ENCODE results near the gene ALKBH4.
"Not testable (repeated sequence)": the region's sequence is repeated elsewhere in the genome, so short reads cannot be mapped to it uniquely, and the experiment has no call there.

ALKBH4 gene

DNA sequence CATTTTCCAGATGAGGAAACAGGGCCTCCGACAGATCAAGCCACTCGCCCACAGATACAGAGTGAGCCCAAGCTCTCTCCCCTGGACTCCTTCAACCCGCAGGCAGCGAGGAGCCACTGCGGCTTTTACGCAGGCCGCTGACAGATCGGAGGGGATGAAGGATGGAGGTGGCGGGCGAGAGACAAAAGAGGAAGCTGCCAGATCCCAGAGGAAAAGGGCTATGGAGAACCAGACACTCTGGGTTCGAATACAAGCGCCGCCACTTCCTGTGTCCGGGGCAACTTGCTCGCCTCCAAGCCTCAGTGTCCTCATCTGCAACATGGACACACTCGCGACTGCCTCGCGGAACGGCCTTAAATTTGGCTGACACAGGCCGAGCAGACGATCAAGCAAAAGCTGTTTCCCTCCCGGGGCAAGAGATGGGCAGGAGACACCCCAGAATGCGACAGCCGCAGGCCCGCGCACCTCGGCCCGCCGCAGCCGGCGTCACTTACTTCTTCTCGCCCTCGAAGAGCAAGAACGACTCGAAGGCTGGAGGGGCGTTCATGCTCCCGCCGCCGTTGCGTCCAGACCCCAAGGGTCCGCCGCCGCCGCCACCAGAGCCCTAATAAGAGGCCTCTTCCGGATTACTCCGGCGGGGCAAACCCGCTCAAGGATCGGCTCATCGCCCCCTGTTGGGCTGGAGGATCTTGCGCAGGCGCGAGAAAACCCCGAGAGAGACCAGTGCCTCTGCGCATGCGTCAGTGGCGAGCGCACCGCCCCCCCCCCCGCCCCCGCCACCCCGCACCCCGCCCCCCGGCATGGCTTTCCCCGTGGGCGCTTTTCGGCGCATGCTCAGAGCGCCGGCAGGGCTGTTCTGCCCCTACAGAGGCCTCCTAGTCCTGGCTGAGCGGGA, 13.9 kb upstream of the ALKBH4 start, which contains the start of gene POLR2J:
POLR2J (minus strand) TSS at position 609 of the 895 bp plus-strand sequence; CDS start at position 547, 62 bp downstream.
- DNase-seq = peak; percentile 39

DNA sequence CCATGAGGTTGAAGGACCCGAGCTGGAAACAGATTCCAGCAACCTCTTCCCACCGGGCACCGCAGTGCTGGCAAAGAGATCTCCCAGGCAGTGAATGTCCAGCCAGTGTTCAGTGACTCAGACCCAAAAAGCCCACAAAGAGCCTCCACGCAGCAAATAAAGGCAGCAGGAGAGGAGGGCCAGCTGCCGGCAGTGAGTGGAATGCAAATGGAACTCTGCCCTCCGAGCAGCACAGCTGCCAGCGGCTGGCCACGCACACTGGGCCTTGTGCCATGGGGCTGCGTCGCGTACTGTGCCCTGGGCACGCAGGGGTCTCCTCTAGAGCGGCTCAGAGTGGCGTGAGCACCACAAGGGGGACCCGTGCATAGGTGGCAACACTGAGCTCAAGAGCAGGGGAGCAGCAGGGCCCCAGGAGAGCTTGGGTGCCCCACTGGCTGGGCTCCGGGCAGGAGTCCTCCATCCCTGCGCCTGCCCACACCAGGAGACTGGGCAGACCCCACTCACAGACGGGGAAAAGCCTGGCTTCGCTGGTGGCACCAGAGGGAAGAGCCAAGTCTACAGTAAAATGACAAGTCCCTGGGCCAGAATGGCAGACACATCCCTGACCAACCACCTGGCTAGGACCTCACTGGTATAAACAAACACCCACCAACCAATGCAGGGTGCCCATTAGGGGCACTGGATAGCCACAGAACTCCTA, 10.2 kb upstream of the ALKBH4 start:
- not testable (repeated sequence) for DNase-seq

DNA sequence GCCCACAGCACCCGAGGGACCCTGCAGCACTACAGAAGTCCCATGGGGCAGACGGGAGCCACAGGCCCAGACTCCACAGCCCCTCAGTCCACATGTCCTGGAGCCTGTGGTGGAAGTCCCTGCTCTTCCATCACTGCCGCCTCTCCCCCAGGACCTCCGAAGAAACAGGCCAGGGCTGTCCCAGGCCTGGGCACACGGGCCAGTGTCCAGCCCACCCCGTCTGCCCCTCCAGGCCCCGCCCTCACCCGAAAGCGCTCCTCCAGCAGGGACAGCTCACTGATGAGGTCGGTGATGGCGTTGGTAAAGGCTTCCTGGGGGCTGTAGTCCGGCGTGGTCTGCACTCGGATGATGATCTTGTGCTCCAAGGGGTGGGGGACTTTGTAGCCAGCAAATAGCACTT, 9.5 kb upstream of the ALKBH4 start:
- not testable (repeated sequence) for DNase-seq

DNA sequence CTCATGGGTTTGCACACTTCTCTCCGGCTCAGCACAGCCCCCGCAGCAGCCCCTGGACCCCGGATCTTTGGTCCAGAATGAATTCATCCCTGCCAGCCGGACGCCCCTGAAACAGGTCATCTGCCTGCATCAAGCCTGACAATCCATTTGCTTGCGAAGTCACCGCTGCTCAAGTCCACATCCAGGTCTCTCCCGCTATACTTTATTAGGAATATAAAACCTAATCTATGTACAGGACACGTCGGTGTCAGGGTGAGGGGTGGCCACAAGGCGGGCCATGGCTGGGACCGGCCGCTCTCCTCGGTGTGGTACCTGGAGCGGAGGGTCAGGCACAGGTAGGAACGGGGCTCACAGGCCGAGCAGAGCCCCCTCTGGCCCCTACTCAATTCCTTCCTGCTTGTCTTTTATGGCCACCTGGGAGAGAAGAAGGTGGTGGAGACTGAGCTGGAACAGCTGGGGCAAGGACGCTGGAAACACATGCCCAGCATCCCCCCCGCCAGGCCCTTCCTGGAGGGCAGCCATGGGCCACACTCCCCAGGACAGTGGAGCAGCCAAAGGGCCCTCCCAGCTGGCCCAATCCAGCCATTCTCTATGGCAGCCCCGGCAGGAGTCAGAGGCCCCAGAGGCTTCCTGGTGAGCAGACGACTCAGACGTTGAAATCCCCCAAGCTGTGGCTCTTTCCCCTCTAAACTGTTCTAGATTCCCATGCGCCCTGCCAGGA, 8.8 kb upstream of the ALKBH4 start:
- no peak for DNase-seq

DNA sequence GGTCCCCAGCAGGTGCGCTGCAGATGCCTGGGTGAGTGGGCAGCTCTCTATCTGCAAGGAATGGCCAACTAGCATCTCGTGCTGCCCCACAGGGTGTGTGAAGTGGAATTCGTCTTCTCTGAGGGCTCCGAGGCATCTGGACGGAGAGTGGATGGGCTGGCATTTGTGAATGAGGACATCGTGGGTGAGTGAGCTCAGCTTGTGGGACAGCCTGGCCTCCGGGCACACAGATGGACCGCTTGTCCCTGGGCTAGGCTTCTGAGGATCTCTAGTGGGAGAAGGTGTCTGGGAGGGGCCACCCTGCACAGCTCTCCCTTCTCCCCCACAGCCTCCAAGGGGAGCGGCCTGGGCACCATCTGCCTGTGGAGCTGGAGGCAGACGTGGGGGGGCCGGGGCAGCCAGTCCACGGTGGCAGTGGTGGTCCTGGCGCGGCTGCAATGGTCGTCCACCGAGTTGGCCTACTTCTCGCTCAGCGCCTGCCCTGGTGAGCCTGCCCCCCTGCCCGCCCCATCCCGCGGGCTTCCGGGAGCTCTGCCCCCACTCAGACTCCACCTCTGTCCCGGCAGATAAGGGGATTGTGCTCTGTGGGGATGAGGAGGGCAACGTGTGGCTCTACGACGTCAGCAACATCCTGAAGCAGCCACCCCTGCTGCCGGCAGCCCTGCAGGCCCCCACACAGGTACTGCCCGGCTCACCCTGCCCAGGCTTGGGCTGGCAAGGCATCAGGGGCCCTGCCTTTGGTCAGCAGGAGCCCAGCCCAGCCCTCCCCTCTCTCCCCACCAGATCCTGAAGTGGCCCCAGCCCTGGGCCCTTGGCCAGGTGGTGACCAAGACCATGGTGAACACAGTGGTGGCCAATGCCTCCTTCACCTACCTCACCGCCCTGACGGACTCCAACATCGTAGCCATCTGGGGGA, 7.7 kb upstream of the ALKBH4 start:
- DNase-seq = no peak

DNA sequence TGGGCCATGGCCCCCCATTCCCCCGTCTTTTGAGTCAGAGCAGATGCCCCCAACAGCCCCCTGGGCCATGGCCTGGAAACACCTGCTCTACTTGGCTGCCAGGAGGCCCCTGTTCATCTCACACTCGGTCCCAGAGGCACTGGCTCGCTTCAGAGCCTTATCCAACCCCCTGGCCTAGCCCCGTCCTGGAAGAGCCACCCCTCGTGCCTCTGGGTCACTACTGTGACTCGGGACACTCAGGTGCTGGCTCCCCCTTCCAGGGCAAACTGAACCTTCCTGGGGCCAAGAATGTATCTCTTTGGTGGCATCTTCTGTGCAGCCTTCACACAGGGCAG, 7.1 kb upstream of the ALKBH4 start:
- DNase-seq = no peak

DNA sequence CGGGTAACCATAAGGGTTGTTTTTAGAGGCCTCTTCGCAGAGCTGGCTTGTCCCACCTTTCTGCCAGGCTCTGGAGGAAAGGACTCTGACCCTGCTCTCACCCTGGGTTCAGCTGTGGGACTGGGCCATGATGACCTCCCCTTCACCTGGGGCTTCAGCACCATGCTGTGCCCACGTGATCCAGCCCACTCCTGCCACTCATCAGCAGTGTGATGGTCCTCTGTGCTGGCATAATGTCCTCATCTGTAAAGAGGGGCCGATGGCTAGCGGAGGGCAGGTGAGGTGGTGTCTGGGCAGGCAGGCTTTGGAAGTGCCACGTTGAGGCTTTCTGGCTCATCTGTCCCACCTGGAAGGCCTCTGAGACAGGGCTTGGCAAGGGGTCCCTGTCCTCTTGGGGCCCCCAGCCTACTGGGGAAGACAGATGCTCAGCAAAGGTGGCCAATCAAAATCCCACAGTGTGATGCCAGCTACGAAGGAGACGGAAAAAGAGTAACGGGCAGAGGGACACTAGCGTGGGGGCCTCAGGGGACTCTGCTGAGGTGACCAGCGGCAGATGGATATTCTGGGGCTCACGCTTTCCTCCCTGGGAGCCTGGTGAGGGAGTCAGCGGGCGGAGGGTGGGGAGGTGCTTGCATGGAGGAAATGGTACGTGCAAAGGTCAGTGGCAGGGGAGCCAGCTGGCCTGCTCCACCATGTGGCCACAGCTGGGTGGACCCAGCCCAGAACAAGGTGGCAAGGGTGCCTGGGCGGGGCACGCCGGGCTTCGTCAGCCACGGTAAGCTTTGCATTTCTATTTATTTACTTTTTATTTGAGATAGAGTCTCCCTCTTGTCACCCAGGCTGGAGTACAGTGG, 5.5 kb upstream of the ALKBH4 start:
- no peak for DNase-seq

DNA sequence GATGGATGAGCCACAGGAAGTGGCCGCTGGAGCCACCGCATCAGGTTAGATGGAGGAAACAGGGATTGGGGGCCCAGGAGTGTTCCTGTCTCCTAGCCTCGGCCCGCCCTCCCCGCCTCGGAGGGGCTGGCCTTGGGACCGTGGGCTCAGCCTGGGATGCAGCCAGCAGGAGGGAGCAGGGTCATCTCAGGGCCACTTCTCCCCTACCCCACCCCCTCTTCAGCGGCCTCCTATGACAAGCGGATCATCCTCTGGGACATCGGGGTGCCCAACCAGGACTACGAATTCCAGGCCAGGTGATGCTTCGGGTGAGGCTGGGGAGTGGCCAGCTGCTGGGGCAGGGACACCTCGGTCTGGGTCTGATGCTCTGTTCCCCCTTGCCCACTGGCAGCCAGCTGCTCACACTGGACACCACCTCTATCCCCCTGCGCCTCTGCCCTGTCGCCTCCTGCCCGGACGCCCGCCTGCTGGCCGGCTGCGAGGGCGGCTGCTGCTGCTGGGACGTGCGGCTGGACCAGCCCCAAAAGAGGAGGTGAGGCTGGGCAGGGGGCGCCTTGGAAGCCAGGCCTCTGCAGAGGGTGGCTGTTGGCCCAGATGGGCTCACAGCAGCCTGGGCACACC, 4.8 kb upstream of the ALKBH4 start:
- DNase-seq = no peak

DNA sequence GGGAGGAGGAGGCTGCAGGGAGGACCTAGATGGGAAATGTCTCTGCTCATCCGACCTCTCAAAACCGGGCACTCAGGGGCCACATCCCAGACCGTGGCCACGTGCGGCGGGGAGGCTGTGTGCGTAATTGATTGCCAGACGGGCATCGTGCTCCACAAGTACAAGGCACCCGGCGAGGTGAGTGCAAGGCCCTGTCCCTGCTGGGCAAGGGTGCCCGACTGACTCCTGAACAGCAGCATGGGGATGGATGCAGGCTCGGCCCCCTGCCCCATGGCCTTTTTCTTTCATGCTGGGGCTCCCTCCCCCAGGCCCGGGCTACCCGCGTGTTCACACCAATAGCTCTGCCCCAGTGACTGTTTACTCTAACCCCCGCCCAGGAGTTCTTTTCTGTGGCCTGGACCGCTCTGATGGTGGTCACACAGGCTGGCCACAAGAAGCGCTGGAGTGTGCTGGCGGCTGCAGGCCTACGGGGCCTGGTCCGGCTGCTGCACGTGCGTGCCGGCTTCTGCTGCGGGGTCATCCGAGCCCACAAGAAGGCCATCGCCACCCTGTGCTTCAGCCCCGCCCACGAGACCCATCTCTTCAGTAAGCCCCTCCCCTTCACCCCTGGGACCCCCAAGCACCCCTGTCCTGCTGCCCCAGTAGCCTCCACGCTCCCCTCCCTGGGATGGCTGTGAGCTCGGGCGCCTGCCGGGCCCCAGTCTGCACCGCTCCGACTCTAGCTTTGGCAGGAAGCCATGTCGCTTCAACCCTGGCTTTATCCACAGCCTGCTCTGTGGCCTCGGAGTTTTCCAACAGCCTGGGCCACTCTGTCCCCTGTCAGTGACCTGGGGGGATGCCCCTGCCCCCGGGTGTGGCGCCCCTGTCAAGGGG, 4.1 kb upstream of the ALKBH4 start:
- DNase-seq = no peak

DNA sequence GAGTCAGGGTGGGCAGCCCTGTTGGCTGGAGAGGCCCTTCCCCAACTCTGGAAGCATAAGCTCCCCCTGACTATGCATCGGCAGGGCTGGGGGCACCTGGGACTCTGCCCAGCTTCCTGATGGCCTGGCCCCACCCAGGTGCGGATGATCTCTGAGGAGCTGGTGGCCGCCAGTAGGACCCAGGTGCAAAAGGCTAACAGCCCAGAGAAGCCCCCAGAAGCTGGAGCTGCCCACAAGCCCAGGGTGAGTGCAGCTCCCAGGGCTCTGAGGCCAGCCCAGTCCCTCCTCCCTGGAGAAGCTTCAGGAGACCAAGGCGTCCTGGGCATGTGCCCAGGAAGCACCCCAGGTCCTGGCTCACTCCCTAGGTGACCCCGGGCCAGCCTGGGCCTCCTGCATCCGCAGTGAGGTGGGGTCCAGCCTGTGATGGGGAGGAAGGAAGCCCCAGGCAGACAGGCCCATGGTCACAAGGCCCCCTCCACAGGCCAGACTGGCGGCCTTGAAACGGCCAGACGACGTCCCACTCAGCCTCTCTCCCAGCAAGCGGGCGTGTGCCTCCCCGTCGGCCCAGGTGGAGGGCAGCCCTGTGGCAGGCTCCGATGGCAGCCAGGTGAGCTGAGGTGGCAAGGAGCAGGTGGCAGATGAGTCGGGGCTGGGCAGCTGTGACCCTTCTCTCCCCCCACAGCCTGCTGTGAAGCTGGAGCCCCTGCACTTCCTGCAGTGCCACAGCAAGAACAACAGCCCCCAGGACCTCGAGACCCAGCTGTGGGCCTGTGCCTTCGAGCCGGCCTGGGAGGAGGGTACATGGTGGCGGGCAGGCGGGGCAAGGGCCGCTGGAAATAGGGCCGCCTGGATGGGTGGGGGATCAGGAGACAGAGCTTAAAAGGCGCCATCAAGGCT, 3.2 kb upstream of the ALKBH4 start:
- no peak for DNase-seq

DNA sequence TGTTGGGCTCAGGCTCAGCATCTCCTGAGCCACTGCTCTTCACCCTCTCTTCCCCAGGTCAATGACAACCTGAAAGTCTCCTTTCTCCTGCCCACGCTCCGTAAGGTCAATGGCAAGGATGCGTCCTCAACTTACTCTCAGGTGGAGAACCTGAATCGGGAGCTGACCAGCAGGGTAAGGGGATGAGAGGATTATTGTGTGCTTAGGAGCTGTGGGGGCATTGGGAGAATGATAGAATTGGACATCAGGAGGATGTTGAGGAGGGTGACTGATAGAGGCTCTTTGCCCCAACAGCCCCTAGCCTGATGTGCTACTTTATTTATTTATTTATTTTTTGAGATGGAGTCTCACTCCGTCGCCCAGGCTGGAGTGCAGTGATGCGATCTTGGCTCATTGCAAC, 1.4 kb upstream of the ALKBH4 start:
- no peak for DNase-seq

DNA sequence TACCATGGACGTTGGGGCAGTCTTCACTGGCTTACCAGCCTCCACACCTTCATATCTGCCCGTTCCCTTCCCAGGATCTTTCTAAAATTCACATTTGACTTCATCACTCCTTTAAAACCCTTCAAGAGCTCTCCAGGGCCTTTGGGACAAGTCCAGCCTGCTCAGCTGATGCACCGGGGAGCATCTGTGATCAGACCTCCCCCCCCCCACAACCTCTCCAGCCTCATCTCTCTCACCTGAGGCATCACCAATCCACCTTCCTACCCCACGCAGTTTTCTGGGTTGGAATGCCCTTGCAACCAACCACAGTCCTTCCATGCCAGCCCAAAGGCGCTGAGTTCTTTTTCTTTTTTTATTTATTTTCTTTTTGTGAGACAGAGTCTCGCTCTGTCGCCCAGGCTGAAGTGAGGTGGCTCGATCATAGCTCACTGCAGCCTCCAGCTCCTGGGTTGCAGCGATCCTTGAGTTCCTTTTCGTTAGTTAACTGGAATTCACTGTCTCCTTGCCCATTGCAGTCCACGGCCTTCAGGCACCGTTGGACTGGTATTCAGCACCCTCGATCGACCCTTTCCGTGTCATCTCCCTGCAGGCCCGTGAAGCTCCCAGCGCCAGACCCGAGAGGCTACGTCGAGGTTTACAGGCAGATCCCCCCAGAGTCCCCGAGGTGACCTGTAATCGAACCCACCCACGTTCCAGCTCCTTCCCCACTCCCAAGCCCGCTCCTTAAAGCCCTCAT, 654 bp downstream of the ALKBH4 start:
- DNase-seq = peak; percentile 21

DNA sequence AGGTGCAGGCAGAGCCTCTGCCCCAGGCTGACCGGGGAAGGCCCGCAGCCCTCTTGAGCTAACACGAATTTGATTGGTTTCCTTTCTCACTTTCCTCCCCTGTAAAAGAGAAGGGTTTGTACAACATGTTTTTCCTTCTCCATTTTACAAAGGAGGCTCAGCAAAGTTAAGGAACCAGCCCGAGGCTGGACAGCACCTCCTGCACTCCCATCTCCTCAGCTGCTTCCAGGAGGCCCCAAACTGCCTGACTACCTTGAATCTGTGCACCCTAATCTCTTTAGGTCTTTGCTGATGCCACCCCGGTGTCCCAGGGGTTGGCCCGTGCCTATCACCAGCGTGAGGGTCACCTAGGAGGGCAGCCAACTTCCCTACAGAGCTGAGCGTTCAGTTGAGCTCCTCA, 4.2 kb downstream of the ALKBH4 start:
- no peak for DNase-seq

DNA sequence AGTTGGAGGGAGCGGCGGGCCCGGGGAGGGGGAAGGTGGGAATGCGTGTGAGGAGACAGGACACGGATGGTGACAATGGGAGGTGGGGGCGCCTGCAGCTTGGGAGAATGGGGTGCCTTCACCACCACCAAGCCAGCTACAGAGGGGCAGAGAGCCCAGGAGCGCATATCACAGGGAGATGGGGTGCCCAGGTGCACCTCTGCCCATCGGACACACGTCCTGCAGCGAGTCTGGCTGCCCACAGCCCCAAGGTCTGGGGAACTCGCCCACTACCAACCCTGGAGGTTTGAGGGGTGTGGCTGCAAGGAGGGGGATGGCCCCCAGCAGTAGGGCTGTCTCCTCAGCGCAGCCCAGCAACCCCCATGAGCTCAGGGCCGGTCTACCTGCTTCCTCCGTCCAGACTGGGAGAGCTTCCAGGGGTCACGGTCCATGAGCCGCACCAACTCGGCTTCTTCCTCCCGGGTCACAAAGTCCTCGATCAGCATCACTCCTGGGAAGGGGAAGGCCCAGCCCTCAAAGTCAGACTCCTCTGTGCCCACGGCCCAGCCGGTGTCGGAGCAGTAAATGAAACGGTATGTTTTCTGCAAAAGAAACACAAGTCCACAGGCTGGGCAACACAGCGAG, 5.3 kb downstream of the ALKBH4 start:
- DNase-seq = no peak

DNA sequence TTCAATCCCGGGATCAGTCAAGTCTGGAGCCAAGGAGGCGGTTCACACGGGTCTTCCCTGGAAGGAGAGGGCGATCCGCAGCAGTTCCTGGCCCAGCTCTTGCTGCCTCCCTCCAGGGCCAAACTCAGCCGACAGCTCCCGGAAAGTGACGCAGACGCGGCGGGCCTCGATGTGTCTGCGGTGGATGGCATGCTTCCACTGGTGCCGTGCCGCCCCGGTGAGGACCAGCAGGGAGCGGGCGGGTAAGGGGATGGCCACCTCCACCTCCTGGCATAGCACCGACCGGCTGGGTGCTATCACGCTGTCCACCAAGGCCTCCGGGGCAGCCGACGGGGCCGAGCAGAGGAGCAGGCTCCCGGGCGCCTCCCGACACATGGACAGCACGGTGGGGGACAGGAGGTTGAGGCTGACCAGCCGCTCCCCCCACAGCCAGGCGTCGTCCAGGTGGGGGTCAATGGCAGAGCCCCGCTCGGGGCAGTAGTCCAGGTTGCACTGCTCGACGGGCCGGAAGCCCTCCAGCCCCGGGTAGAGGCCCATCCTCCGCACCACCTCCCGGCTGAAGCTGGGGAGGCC, 7.2 kb downstream of the ALKBH4 start:
- no peak for DNase-seq

DNA sequence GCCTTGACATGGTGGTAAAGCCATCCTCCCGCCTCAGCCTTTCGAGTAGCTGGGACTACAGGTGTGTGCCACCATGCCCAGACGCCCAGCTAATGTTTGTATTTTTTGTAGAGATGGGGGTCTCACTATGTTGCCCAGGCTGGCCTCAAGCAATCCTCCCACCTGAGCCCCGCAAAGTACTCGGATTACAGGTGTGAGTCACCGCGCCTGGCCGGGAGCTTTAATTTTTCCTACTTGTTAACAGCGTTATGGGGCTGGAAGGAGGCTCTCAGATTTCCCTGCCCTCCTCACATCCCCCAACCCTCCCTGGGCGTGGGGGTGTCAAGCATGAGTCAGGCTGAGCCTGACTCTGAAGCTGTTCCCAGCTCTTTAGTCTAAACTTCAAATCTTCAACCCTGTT, 8.3 kb downstream of the ALKBH4 start:
- no peak for DNase-seq

DNA sequence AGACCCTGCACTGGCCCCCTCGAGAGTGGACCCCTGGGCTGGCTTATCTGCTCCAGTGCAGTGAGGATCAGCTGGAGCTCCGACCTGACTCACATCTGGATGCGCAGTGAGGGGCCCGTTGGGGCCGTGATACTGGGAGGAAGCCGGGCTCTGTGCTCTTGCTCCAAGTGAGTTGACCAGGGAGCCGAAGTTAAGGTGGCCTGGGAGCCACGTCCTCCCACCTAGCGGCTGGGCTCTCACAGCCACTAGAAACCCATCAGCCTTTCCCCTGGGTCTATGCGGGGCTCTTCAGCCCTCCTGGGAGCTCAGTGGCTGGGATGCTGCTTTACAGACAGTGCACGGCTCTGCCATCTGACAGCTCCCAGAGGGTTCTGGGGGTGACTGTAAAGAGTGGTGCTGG, 9.1 kb downstream of the ALKBH4 start:
- no peak for DNase-seq

All from EL (cell line).